AG08396 (cell line): ENCODE results near the gene FAM110A.
A peak's percentile ranks its signal among the peaks of the same experiment; 100 is the strongest.
"Not testable (repeated sequence)": the region's sequence is repeated elsewhere in the genome, so short reads cannot be mapped to it uniquely, and the experiment has no call there.

Source experiments
- DNase-seq: peaks from one replicate; pipeline ENCODE4 v3.0.0; 2012; ENCODE audit warnings: low spot score, mixed read lengths

FAM110A gene

GRCh38 chr20:844473-845225 lies 11.1 kb downstream of the FAM110A start:
- DNase-seq: peak; percentile 97

GRCh38 chr20:845226-845868 lies 11.8 kb downstream of the FAM110A start:
- no peak for DNase-seq

GRCh38 chr20:845941-846893 lies 12.7 kb downstream of the FAM110A start:
- no peak for DNase-seq

GRCh38 chr20:846894-847278 lies 13.4 kb downstream of the FAM110A start:
- DNase-seq: no peak

GRCh38 chr20:848193-848592 lies 14.7 kb downstream of the FAM110A start:
- DNase-seq: no peak

GRCh38 chr20:848731-849130 lies 15.2 kb downstream of the FAM110A start:
- DNase-seq: not testable (repeated sequence)

- no peak for DNase-seq
Observed at GRCh38 chr20:853406-853996, 20.0 kb downstream of the FAM110A start.

GRCh38 chr20:854601-855000 lies 21.1 kb downstream of the FAM110A start:
- DNase-seq: no peak

- no peak for DNase-seq
Observed at GRCh38 chr20:855466-856360, 22.2 kb downstream of the FAM110A start.

GRCh38 chr20:856361-856775 lies 22.9 kb downstream of the FAM110A start:
- DNase-seq: peak; percentile 71

GRCh38 chr20:858011-858410 lies 24.5 kb downstream of the FAM110A start:
- no peak for DNase-seq

- no peak for DNase-seq
Observed at GRCh38 chr20:859751-860231, 26.3 kb downstream of the FAM110A start.

GRCh38 chr20:860891-861290 lies 27.4 kb downstream of the FAM110A start:
- no peak for DNase-seq

GRCh38 chr20:865440-865839 lies 31.9 kb downstream of the FAM110A start:
- DNase-seq: no peak

- no peak for DNase-seq
Observed at GRCh38 chr20:868279-868678, 34.8 kb downstream of the FAM110A start.

- no peak for DNase-seq
Observed at GRCh38 chr20:869606-870005, 36.1 kb downstream of the FAM110A start.

- DNase-seq: no peak
Observed at GRCh38 chr20:870758-871157, 37.2 kb downstream of the FAM110A start.

GRCh38 chr20:871436-871835 lies 37.9 kb downstream of the FAM110A start:
- DNase-seq: no peak

- no peak for DNase-seq
Observed at GRCh38 chr20:871948-872347, 38.4 kb downstream of the FAM110A start.

GRCh38 chr20:872855-873520 lies 39.5 kb downstream of the FAM110A start:
- DNase-seq: no peak
